Astrocyte (in vitro differentiated cells and primary cell): ENCODE data around the gene PCLAF. TPM values are rescaled to one million over a fixed set of nuclear protein-coding genes. Genes with fewer than 3 reads are reported as not detected.
"Not testable (repeated sequence)": the region's sequence is repeated elsewhere in the genome, so short reads cannot be mapped to it uniquely, and the experiment has no call there.

Source experiments
- DNase-seq: peaks from one replicate; pipeline ENCODE4 v3.0.0-alpha.2; 2010; ENCODE audit warnings: low read depth
- FAIRE-seq: peaks from 2 replicates; lab custom pipeline; 2011; peaks lifted over from hg19 to GRCh38; lab: Jason Lieb, UNC
- H2AFZ ChIP-seq: 2 replicates; pipeline ENCODE4 v1.6.0; 2012; ENCODE audit warnings: low read depth, low read length, inconsistent platforms
- H3K27ac ChIP-seq: 2 replicates; pipeline ENCODE4 v1.5.1; 2011; ENCODE audit warnings: low read depth, low read length, inconsistent platforms
- H3K27me3 ChIP-seq: 2 replicates; pipeline ENCODE4 v1.6.0; 2011; ENCODE audit warnings: low read length, inconsistent platforms; ENCODE audit not compliant: insufficient read depth
- H3K36me3 ChIP-seq: 2 replicates; pipeline ENCODE4 v1.5.1; 2011; ENCODE audit warnings: low read length, inconsistent platforms; ENCODE audit not compliant: insufficient read depth
- H3K4me1 ChIP-seq: 2 replicates; pipeline ENCODE4 v1.5.1; 2011; ENCODE audit warnings: low read length, inconsistent platforms; ENCODE audit not compliant: insufficient read depth
- H3K4me2 ChIP-seq: 2 replicates; pipeline ENCODE4 v1.6.0; 2012; ENCODE audit warnings: low read length, inconsistent platforms
- H3K4me3 ChIP-seq: 2 replicates; pipeline ENCODE4 v1.5.1; 2011; ENCODE audit warnings: low read depth, mild to moderate bottlenecking, low read length, inconsistent platforms; ENCODE audit not compliant: insufficient read depth
- H3K79me2 ChIP-seq: 2 replicates; pipeline ENCODE4 v1.6.0; 2012; ENCODE audit warnings: mild to moderate bottlenecking, low read length, inconsistent platforms; ENCODE audit not compliant: insufficient read depth
- H3K9ac ChIP-seq: 2 replicates; pipeline ENCODE4 v1.6.0; 2012; ENCODE audit warnings: mild to moderate bottlenecking, low read length, inconsistent platforms
- H3K9me3 ChIP-seq: 2 replicates; pipeline ENCODE4 v1.5.1; 2012; ENCODE audit warnings: low read depth, mild to moderate bottlenecking, low read length, inconsistent platforms; ENCODE audit not compliant: insufficient read depth
- H4K20me1 ChIP-seq: 2 replicates; pipeline ENCODE4 v1.6.0; 2012; ENCODE audit warnings: low read length, inconsistent platforms; ENCODE audit not compliant: insufficient read depth
- H3K27ac Mint-ChIP-seq: one replicate; pipeline ENCODE4 v1.8.0; 2021; ENCODE audit warnings: mild to moderate bottlenecking, mixed read lengths; ENCODE audit not compliant: unreplicated experiment
- H3K27me3 Mint-ChIP-seq: one replicate; pipeline ENCODE4 v1.8.0; 2021; ENCODE audit warnings: low read depth, mixed read lengths; ENCODE audit not compliant: unreplicated experiment
- H3K36me3 Mint-ChIP-seq: one replicate; pipeline ENCODE4 v1.8.0; 2021; ENCODE audit warnings: low read depth, mixed read lengths; ENCODE audit not compliant: unreplicated experiment
- H3K4me1 Mint-ChIP-seq: one replicate; pipeline ENCODE4 v1.8.0; 2021; ENCODE audit warnings: low read depth, mixed read lengths; ENCODE audit not compliant: unreplicated experiment
- H3K4me3 Mint-ChIP-seq: one replicate; pipeline ENCODE4 v1.8.0; 2021; ENCODE audit warnings: mild to moderate bottlenecking, moderate library complexity, mixed read lengths; ENCODE audit not compliant: unreplicated experiment
- H3K9me3 Mint-ChIP-seq: one replicate; pipeline ENCODE4 v1.8.0; 2021; ENCODE audit warnings: mild to moderate bottlenecking, mixed read lengths; ENCODE audit not compliant: unreplicated experiment
- CTCF ChIP-seq: IDR thresholded peaks from 2 replicates; pipeline ENCODE4 v1.5.1; 2011; ENCODE audit warnings: low read depth, mild to moderate bottlenecking, inconsistent platforms, low read length, moderate library complexity; ENCODE audit not compliant: insufficient read depth
- EZH2 ChIP-seq: IDR thresholded peaks from 2 replicates; pipeline ENCODE4 v1.6.1; 2012; ENCODE audit warnings: mild to moderate bottlenecking, low read length, inconsistent platforms; ENCODE audit not compliant: insufficient read depth
- total RNA-seq: library from RNA; stranded (reverse); gene quantifications from 2 replicates; pipeline ENCODE4 v1.2.1, GENCODE V29; 2021

The PCLAF gene
- total RNA-seq, 1 donor from 2014 or later = 1.8 TPM

GRCh38 chr15:64333986-64334929, 47.0 kb downstream of the PCLAF start:
- Histone ChIP-seq H3K4me3 (no peak overlapping the region), H3K9me3 (no peaks in the 10 kb centered on the region), H3K27ac (no peak overlapping the region), H3K36me3 (no peaks in the 10 kb centered on the region), H3K4me1 (no peaks in the 10 kb centered on the region), H3K9ac (no peak overlapping the region), H3K79me2 (peaks cover 55% of the 10 kb centered on the region), H3K27me3 (no peaks in the 10 kb centered on the region), H3K4me2 (no peak overlapping the region), H4K20me1 (peaks cover 52% of the 10 kb centered on the region), H2AFZ (no peak overlapping the region)
- Mint-ChIP-seq H3K27me3 (no peaks in the 10 kb centered on the region), H3K4me3 (no peak overlapping the region), H3K27ac (no peak overlapping the region), H3K9me3 (no peaks in the 10 kb centered on the region), H3K4me1 (peaks cover 4% of the 10 kb centered on the region), H3K36me3 (peaks cover 4% of the 10 kb centered on the region)
- FAIRE-seq = no peak
- DNase-seq = peak; percentile 38
- no peak for TF ChIP-seq CTCF
- TF ChIP-seq EZH2 = no peak

- no peak overlapping the region for H3K4me2 ChIP-seq
- H3K9ac ChIP-seq = no peak overlapping the region
- peaks cover 49% of the 10 kb centered on the region for H3K79me2 ChIP-seq
- no peak overlapping the region for H3K27ac Mint-ChIP-seq
- DNase-seq (no peak), FAIRE-seq (no peak)
- peaks cover 4% of the 10 kb centered on the region for H3K4me1 Mint-ChIP-seq
- no peaks in the 10 kb centered on the region for H3K36me3 ChIP-seq
- no peaks in the 10 kb centered on the region for H3K27me3 Mint-ChIP-seq
- no peak overlapping the region for H3K4me3 ChIP-seq
- peaks cover 46% of the 10 kb centered on the region for H4K20me1 ChIP-seq
- no peak overlapping the region for H3K4me3 Mint-ChIP-seq
- no peaks in the 10 kb centered on the region for H3K27me3 ChIP-seq
- H3K9me3 Mint-ChIP-seq = no peaks in the 10 kb centered on the region
- no peaks in the 10 kb centered on the region for H3K9me3 ChIP-seq
- H3K36me3 Mint-ChIP-seq = peaks cover 4% of the 10 kb centered on the region
- no peak for TF ChIP-seq CTCF
- TF ChIP-seq EZH2 = no peak
- H3K27ac ChIP-seq = no peak overlapping the region
- no peak overlapping the region for H2AFZ ChIP-seq
- no peaks in the 10 kb centered on the region for H3K4me1 ChIP-seq
These were observed 47.7 kb downstream of the PCLAF start for GRCh38 chr15:64333516-64333915.

- not testable (repeated sequence) for H3K9ac ChIP-seq, H3K4me3 Mint-ChIP-seq, H3K27me3 Mint-ChIP-seq, FAIRE-seq, H3K27me3 ChIP-seq, DNase-seq, H3K4me2 ChIP-seq, H2AFZ ChIP-seq, H3K4me1 Mint-ChIP-seq, H3K9me3 ChIP-seq, H3K4me1 ChIP-seq, H3K4me3 ChIP-seq, H3K27ac Mint-ChIP-seq, H3K9me3 Mint-ChIP-seq, H3K27ac ChIP-seq, H3K36me3 ChIP-seq, H3K36me3 Mint-ChIP-seq
- Histone ChIP-seq H4K20me1 (peaks cover 33% of the 10 kb centered on the region), H3K79me2 (peaks cover 35% of the 10 kb centered on the region)
These were observed 49.6 kb downstream of the PCLAF start for GRCh38 chr15:64331668-64332067.

- H3K4me2 ChIP-seq, H3K9me3 Mint-ChIP-seq, H3K4me3 Mint-ChIP-seq, H3K4me1 ChIP-seq, H3K36me3 Mint-ChIP-seq, H3K27ac ChIP-seq, H3K27me3 Mint-ChIP-seq, H3K4me1 Mint-ChIP-seq, H3K9ac ChIP-seq, H3K36me3 ChIP-seq, DNase-seq, FAIRE-seq, H3K9me3 ChIP-seq, H2AFZ ChIP-seq, H3K27me3 ChIP-seq, H3K4me3 ChIP-seq, H3K27ac Mint-ChIP-seq: not testable (repeated sequence)
- peaks cover 41% of the 10 kb centered on the region for H3K79me2 ChIP-seq
- peaks cover 31% of the 10 kb centered on the region for H4K20me1 ChIP-seq
These were observed 54.3 kb downstream of the PCLAF start for GRCh38 chr15:64326975-64327374.
